Body of pancreas (tissue), 4 donors: ENCODE data around the gene TCF12. TPM values are rescaled to one million over a fixed set of nuclear protein-coding genes. Genes with fewer than 3 reads are reported as not detected.

ENCODE experiments used
- ATAC-seq: fragments of 150-250 bp; one replicate; pipeline ENCODE4 v1.9.1; 2016
- DNase-seq, 4 donors: peaks; one replicate each; pipeline ENCODE4 v3.0.0-alpha.2; 2019
- H3K27ac ChIP-seq, 4 donors: fragments of 200-600 bp; sonication (generic); 1 replicate in 3 of 4; 2 replicates in 1 of 4; pipeline versions ENCODE4 v1.5.1 to v1.6.1; 2016 to 2019; ENCODE audit warnings: mild to moderate bottlenecking in 1 of 4, mixed read lengths in 1 of 4, moderate library complexity in 1 of 4
- H3K27me3 ChIP-seq, 2 donors: fragments of 200-600 bp; sonication (generic); one replicate each; pipeline ENCODE4 v1.6.0; 2016; ENCODE audit warnings: mild to moderate bottlenecking in 1 of 2
- H3K36me3 ChIP-seq, 2 donors: fragments of 200-600 bp; sonication (generic); replicated peaks in 1 of 2; 2 replicates each; pipeline ENCODE4 v1.5.1; 2016; ENCODE audit warnings: low read depth in 2 of 2; ENCODE audit not compliant: insufficient read depth in 1 of 2
- H3K4me1 ChIP-seq: fragments of 200-600 bp; sonication (generic); one replicate; pipeline ENCODE4 v1.6.0; 2016
- H3K4me3 ChIP-seq, 2 donors: fragments of 200-600 bp; sonication (generic); 1 replicate in 1 of 2; 2 replicates in 1 of 2; pipeline ENCODE4 v1.5.1; 2016 to 2019
- H3K9me3 ChIP-seq, 3 donors: fragments of 200-600 bp; sonication (generic); 1 replicate in 2 of 3; 2 replicates in 1 of 3; pipeline ENCODE4 v1.5.1; 2016
- POLR2A ChIP-seq, 3 donors: fragments of 450-650 bp; IDR thresholded peaks; one replicate each; pipeline ENCODE4 v1.6.1; 2016; ENCODE audit warnings: antibody characterized with exemption in 3 of 3, mild to moderate bottlenecking in 2 of 3
- WGBS, 2 donors: methylation state at CpG; one replicate each; pipeline ENCODE4 v1.1.5; 2017; 5-methylcytosine and 5-hydroxymethylcytosine counted together
- intact Hi-C: fragments of 100-400 bp; cut with DNase I; formaldehyde crosslinking; loops from one replicate; pipeline ENCODE4 v1.15.1; 2023
- total RNA-seq, 2 donors: library from RNA; depleted of rRNA; stranded (reverse); fragments of >200 nt; gene quantifications; one replicate each; pipeline ENCODE4 v1.1.0, GENCODE V29; 2016
- TF ChIP-seq, protein P1 (sequence below), 7 experiments: fragments of 450-650 bp in 4 of 7; fragments of 200-600 bp in 3 of 7; sonication (generic) in 3 of 7; IDR thresholded peaks; one replicate each; pipeline ENCODE4 v1.5.1; 2016 to 2019; ENCODE audit warnings: antibody characterized with exemption in 7 of 7

The TCF12 gene
- total RNA-seq, 2 donors from 2014 or later: 27.2 to 49.4 TPM

DNA sequence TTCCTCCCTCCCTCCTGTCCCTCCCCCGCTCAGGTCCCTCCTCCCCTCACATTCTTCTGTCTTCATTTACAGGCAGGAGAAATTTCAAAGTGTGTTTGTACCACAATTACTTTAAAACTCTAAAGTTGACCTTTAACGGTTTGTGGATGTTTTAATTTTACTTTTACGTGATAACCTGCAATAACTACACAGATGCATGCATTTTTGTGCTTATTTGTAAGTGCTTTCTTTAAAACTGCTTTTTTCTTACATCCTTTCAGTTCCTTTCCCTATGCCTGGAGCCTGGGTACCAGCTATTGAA, 406.1 kb downstream of the TCF12 start:
- Histone ChIP-seq H3K27ac (no peak overlapping the region), H3K27me3 (no peaks in the 10 kb centered on the region), H3K4me3 (no peak overlapping the region), H3K9me3 (no peaks in the 10 kb centered on the region), H3K4me1 (peaks cover 9% of the 10 kb centered on the region), H3K36me3 (no peaks in the 10 kb centered on the region)
- ATAC-seq: no peak
- 54 to 65% methylated on average over 3 of the region's 3 CpGs for WGBS, 2 donors
- TF ChIP-seq, protein P1, sequence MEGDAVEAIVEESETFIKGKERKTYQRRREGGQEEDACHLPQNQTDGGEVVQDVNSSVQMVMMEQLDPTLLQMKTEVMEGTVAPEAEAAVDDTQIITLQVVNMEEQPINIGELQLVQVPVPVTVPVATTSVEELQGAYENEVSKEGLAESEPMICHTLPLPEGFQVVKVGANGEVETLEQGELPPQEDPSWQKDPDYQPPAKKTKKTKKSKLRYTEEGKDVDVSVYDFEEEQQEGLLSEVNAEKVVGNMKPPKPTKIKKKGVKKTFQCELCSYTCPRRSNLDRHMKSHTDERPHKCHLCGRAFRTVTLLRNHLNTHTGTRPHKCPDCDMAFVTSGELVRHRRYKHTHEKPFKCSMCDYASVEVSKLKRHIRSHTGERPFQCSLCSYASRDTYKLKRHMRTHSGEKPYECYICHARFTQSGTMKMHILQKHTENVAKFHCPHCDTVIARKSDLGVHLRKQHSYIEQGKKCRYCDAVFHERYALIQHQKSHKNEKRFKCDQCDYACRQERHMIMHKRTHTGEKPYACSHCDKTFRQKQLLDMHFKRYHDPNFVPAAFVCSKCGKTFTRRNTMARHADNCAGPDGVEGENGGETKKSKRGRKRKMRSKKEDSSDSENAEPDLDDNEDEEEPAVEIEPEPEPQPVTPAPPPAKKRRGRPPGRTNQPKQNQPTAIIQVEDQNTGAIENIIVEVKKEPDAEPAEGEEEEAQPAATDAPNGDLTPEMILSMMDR (IDR thresholded peaks at IDR 0.05): no peak
- no peak for TF ChIP-seq POLR2A (IDR thresholded peaks at IDR 0.05)
- no peak for DNase-seq
- intact Hi-C loops: no loop called here

GRCh38 chr15:57324944-57325679, 406.7 kb downstream of the TCF12 start:
- intact Hi-C loops: no loop called here
- Histone ChIP-seq H3K27me3 (no peaks in the 10 kb centered on the region), H3K9me3 (no peaks in the 10 kb centered on the region), H3K4me3 (no peak overlapping the region), H3K36me3 (no peaks in the 10 kb centered on the region), H3K4me1 (peaks cover 9% of the 10 kb centered on the region), H3K27ac (no peak overlapping the region)
- TF ChIP-seq, protein P1 (IDR thresholded peaks at IDR 0.05): no peak
- TF ChIP-seq POLR2A (IDR thresholded peaks at IDR 0.05): no peak
- 84 to 87% methylated on average over 11 of the region's 11 CpGs for WGBS, 2 donors
- no peak for DNase-seq
- no peak for ATAC-seq

GRCh38 chr15:57326196-57326595, 407.8 kb downstream of the TCF12 start:
- intact Hi-C loops: no loop called here
- no peak for DNase-seq
- WGBS, 2 donors: 89% methylated on average over 22 to 23 of the region's 23 CpGs

DNA sequence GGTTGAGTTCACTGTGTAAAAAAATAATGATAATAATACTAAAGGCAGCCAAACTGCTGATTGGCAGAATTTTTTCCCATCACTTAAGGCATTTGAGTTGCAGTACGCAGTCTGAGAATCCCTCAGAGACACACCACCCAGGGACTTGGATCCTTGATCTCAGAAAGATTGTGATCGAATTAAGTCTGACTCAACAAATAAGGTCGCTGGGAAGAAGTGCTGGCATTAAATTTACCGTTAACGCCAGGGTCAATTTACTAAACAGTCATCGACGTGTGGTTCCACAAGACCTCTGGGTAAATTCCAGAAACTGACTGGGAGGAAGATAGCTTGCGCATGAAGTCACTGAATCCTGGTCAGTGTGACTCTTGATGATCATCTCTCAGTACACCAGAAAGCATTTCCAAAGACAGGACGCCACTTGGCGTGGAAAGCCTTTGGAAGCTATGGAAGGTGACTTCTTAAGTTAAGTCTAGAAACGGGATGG, 409.6 kb downstream of the TCF12 start:
- DNase-seq (peak in 1 of 4 donors; percentile 37), ATAC-seq (peak; percentile 34)
- intact Hi-C loops: no loop called here
- Histone ChIP-seq H3K27me3 (no peaks in the 10 kb centered on the region), H3K27ac (no peak overlapping the region), H3K4me3 (no peak overlapping the region), H3K4me1 (peaks cover 9% of the 10 kb centered on the region), H3K36me3 (no peaks in the 10 kb centered on the region), H3K9me3 (no peaks in the 10 kb centered on the region)
- 84 to 85% methylated on average over 11 of the region's 11 CpGs for WGBS, 2 donors
- TF ChIP-seq, protein P1 (IDR thresholded peaks at IDR 0.05): no peak
- no peak for TF ChIP-seq POLR2A (IDR thresholded peaks at IDR 0.05)

More at GRCh38 chr15:57326196-57326595, 407.8 kb downstream of the TCF12 start:
- no peaks in the 10 kb centered on the region for H3K36me3 ChIP-seq
- H3K27ac ChIP-seq: no peak overlapping the region
- H3K4me1 ChIP-seq: peaks cover 9% of the 10 kb centered on the region
- TF ChIP-seq, protein P1 (IDR thresholded peaks at IDR 0.05): no peak
- TF ChIP-seq POLR2A (IDR thresholded peaks at IDR 0.05): no peak
- H3K27me3 ChIP-seq: no peaks in the 10 kb centered on the region
- no peak for ATAC-seq
- no peak overlapping the region for H3K4me3 ChIP-seq
- no peaks in the 10 kb centered on the region for H3K9me3 ChIP-seq

- H3K27me3 ChIP-seq: no peaks in the 10 kb centered on the region
- DNase-seq: no peak
- H3K27ac ChIP-seq: no peak overlapping the region
- ATAC-seq: no peak
- TF ChIP-seq, protein P1 (IDR thresholded peaks at IDR 0.05): no peak
- TF ChIP-seq POLR2A (IDR thresholded peaks at IDR 0.05): no peak
- H3K4me1 ChIP-seq: peaks cover 9% of the 10 kb centered on the region
- H3K9me3 ChIP-seq: no peaks in the 10 kb centered on the region
- intact Hi-C loops: no loop called here
- WGBS, 2 donors: 88 to 95% methylated on average over 8 of the region's 8 CpGs
- H3K4me3 ChIP-seq: no peak overlapping the region
- H3K36me3 ChIP-seq: no peaks in the 10 kb centered on the region
These were observed 410.0 kb downstream of the TCF12 start for GRCh38 chr15:57328479-57328878.
